Loucy (cell line): Measurements from ENCODE around the gene ANXA11.

Experiments used
- CTCF ChIP-seq: fragments of 200-600 bp; sonication (generic); conservative IDR thresholded peaks from 2 replicates; pipeline ENCODE4 v1.5.1; 2014; ENCODE audit warnings: mild to moderate bottlenecking, antibody characterized with exemption, low read length
- EZH2phosphoT487 ChIP-seq: fragments of 200-600 bp; IDR thresholded peaks from 2 replicates; pipeline ENCODE4 v1.6.1; 2018; ENCODE audit warnings: antibody characterized with exemption, mild to moderate bottlenecking, moderate library complexity, borderline replicate concordance

DNA sequence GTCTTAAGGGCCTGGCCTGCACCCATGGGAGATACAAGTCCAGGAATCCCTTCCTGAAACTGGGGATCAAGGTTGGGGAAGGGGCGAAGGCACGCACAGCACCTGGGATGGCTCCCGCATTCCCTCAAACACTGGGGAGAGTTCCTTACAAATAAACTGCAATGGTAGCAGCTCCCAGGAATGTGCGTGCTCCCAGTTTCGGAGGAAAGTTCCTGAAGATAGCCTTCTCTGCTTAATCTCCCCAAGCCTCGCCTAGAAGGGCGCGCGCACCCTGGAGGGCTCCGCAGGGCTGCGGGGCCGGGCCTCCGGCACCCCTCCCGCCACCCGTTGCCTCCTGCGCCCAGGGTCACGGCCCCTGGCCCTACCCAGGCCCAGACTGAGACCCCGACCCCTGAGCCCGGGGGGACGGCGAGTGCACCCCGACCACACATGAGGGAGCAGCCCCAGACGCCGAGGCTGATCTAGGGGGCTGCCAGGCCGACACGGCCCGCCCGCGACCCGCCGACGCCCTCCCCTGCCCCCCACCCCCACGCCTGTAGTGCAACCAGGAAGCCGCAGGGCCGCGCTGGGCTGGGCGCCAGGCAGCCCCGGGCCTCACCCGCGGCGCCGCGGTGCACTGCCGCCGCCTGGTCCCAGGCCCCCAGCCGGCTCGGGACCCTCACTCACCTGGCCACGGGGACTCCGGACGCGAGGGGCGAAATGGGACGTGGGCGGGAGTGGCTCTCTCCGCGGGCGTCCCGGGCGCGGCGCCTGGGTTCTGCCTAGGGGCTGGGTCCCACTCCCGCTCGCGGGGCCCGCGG, 460 bp downstream of the ANXA11 start:
- TF ChIP-seq CTCF = no peak
- TF ChIP-seq EZH2phosphoT487 = no peak
